NCI-H2227 treated with DMSO at 0.1 percent for 48 hours (cell line): ENCODE results near the gene HSDL2.
"Not testable (repeated sequence)": the region's sequence is repeated elsewhere in the genome, so short reads cannot be mapped to it uniquely, and the experiment has no call there.

Experiments
- DNase-seq: peaks from one replicate; lab custom pipeline; 2025; lab: John Stamatoyannopoulos, UW

HSDL2 gene

DNA sequence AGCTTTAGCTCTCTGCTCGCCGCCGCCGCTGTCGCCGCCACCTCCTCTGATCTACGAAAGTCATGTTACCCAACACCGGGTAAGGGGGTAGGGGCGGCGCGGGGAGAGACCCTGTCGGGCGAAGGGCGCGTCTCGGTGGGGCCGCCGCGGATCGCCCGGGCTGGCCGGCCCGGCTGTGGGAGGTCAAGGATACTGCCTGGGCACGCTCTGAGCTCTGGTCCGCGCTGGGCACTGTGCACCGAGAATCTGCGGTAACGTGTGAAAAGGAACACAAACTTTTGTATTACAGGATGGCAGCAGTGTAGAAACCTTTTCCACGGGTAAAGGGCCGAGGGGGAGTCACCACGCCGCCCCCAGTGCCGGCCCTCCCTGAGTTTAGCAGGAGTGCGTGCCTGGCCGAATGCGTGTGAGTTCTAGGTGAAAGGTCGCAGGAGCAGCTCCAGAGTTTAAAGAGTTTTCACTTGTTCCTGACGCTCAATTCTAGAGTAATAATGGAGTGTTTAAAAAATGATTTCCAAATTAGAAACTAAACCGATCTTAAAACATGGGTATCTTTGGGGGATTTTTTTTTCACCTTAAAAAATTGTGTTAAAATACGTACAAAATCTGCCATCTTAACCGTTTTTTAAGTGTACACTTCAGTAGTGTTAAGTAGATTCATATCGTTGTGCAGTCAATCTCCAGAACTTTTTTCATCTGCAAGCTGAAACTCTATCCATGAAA lies at the start of gene HSDL2:
TSS of gene HSDL2 (plus strand) at position 7 of the 723 bp plus-strand sequence. CDS start at position 63, 56 bp downstream.
- DNase-seq = no peak

DNA sequence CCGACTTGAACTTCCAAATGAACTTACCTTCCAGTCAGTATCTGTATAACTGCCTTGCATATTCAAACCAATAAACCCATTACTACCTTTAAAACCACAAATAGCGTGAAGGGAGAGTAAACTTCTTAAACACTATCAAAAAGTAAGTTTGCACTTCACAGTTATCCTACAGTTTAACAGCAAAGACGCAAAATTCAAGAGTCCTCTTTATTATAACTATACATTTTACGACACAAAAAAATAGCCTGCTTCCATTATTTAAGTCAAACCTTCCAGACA lies 48.3 kb upstream of the HSDL2 start:
- DNase-seq = no peak

DNA sequence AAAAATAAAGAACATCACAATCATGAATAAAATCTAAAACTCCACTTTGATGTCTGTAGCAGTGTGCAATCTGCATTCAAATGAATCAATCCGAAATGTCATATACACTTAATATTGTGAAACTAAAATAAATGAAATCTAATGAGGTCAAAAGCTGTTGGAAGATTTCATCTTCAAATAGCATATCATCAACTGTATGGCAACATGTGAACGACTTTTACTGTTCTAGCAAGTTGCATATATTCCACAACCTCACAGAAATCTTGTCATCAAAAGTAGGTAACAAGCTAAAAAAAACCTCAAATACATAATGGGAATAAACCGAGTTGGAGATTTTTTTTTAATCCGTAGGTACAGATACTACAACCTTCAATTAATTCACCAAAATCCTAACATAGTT lies 47.7 kb upstream of the HSDL2 start:
- DNase-seq = no peak

DNA sequence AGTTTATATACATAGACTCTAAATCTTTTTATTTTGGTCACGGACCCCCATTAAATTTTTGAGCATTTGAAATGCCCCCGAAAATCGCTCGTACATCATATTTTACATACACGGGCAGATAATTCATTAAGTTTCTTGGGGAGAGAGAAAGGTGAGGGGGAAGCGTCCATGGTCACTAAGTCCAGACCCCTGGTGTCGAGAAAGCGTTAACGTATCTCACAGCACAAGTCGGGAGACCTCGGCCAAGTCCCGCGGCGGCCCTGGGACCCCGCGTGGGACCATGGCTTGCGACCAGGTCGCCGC lies 47.3 kb upstream of the HSDL2 start:
- no peak for DNase-seq

DNA sequence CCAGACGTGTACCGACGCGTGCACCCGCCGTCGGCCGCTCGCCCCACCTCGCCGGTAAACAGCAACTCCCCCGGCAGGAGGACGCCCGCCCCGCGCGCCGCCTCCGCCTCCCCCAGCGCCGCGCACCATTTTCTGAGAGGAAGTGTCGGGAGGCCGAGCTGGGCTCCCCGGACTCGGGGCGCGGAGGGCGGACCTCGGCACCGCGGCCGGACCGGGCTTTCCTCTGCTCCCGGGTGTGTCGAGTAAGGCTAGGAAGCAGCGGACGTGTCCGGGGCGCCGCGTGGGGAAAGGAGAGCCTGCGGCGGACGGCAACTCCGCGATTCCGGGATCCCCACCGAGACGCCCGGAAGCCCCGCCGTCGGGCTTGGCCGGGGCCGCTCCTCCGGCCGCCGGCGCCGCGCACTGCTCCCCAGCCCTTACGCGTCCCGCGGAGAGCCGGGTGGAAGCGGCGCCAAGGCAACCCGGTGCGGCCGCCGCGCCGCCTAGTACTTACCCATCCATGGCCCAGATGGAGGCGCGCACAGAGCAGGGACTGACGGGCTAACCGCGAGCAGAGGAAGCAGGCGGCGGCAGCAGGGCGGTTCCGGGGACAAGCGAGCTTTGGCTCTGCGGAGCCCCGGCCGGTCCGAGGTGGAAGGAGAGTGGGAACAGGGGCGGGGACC lies 46.8 kb upstream of the HSDL2 start, which contains the start of gene PTBP3:
TSS of gene PTBP3 (minus strand) at position 643 of the 662 bp plus-strand sequence. CDS start 35,754 bp downstream, outside the sequence.
- DNase-seq = peak; percentile 25

DNA sequence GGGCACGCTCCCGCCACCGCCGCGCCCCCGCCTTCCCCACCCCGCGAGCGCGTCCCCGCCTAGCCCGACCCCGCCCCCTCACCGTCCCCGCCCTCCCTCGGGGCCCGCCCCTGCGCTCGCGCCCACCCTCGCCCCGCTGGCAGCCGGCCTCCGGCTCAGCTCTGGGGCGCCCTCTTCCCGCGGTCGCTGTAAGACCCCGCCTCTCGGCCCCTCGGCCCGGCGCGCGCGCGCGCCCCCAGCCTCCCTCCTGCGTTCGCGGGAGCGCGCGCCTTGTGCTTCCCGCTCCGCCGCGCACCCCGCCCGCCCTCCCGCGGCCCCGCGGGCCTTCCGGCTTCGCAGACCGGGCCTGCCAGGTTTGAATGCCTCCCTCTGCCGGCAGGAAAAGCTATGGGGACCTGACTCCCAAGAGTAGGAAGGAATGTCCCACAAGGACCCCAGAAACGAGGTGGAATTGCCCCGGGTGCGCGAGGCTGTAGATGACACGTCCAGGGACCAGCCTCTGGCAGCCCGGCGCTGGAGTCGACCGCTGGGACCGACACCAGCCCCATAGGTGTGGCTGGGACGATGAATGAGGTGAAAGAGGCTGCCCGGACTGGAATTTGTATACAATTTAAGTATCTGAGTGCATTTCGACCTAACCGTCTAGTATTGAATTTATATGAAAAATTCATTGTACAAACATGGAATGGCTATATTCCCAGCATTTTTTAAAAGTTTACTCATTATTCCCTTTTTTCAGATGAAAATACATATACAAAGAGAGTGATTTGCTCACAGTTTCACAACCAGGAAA lies 46.1 kb upstream of the HSDL2 start:
- DNase-seq = peak; percentile 83

DNA sequence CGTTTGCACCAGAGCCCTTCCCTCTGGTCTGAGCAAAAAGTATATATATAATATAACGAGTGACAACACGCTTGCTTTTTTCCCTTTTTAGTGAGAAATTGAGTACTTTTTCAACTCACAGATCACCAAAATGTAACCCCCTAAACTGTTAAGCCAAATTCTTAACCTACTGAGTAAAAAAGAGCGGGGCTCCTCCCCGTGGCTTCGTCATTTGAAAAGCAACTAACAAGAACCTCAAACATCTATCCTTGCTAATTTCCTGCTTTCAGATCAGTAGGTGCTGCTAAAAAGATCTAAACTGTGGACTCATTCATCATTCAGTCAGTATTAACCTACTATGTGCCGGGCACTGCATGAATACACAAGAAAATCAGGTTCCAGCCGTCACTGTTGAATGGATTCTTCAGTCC lies 45.5 kb upstream of the HSDL2 start:
- DNase-seq = no peak

DNA sequence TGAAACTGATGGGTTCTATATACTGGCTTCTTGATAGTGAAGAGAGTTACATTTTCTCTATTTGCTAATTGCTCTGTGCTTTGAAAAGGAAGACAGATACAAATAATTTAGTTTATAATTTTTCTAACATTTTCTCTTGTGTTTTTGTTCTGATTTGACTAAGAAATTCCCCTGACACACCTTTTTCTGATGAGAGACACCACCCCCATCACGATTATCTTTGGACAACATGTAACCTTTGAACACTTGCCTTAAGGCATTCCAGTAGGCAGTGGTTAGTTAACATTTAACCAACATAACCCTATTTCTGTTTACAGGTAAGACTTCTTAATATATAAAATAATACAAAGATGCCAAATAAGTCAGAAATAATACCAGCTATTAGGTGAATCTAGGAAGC lies 42.4 kb upstream of the HSDL2 start:
- DNase-seq = no peak

DNA sequence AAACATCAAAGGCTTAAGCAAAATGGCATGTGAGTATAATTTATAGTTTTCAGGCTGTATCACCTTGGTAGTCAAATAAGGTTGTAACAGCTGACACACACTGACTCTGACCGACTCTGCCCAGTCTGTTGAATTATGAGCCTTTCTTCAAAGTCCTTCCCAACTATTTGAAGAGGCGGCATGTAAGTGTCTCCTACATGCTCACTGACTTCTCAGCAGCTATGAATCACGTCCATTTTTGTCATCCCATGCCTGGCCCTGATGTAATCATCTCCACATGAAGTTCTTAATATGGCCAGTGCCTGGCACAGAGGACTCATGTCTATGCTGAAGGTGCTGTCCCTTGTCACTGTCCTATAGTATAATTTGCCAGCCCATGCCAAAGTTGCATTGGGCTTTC lies 41.3 kb upstream of the HSDL2 start:
- no peak for DNase-seq

DNA sequence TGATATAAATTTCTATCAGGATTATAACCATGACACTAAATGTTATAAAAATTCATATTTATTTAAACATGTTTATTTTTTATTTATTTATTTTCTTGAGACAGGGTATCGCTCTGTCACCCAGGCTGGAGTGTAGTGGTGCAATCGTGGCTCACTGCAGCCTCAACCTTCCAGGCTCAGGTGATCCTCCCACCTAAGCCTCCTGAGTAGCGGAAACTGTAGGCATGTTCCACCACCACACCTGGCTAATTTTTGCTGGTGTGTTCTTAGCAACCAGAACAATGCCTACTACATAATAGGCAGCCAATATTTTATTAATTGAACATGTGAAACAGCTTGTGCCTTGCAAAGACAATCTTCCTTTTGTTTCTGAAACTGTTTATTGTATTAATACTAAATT lies 40.0 kb upstream of the HSDL2 start:
- DNase-seq = no peak

DNA sequence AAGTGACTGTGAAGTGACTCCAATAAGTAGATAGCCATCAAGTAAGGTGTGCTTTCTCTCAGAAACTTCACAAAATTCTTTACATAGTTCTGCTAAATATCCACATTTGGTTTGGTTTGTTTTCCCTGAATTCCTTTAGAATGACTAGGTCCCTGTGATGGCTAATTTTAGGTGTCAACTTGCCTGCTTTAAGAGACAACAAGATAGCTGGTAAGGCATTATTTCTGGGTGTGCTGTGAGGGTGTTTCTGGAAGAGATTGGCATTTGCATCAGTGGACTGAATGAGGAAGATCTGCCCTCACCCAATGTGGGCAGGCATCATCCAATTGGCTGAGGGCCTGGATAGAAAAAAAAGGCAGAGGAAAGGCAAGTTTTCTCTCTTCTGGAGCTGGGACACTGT lies 38.2 kb upstream of the HSDL2 start:
- no peak for DNase-seq

DNA sequence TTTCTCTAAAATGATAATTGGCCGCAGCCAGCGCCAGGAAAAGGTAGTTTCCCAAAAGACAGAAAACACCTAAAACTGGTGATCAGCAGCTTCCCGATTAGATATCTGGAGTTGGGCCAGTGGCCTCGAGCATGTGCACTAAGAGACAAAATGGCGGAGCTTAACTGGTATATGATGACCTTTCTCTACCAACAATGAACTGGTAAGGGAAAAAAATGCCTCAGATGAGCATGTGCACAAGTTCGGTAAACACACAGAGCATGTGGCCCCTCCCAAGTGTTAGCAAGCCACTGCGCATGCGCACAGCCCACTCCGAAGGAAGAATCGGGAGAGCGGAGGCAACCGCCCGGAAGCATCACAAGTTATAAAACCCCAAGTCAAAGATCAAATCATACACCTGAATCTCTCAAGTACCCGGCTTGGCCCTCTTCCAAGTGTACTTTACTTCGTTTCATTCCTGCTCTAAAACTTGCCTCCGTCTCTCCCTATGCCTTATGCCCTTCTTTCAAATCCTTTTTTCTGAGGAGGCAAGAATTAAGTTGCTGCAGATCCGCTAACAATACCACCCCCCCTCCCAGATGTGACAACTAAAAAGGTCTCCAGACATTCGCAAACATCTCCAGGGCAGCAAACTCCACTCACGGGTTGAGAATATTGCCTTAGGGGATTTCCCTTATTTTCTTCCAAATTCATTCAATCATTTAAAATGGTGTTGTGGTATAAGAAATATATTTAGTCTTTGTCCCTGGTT lies 31.5 kb upstream of the HSDL2 start:
- peak; percentile 88 for DNase-seq

DNA sequence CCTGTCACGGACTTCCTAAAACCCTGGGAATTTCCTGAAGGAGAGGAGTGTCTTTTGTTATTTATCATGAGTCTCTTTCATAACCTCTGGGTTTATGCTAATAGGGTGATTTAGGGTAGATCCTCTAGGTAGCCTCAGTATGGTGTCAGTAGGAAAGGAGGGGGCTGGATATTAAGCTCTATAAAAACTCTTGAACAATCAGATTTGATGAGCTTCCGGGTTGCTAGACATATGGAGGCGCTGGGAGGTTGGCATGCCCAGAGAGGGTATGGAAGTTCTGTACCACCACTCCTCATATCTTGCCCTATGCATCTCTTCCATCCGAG lies 30.9 kb upstream of the HSDL2 start:
- DNase-seq = no peak

DNA sequence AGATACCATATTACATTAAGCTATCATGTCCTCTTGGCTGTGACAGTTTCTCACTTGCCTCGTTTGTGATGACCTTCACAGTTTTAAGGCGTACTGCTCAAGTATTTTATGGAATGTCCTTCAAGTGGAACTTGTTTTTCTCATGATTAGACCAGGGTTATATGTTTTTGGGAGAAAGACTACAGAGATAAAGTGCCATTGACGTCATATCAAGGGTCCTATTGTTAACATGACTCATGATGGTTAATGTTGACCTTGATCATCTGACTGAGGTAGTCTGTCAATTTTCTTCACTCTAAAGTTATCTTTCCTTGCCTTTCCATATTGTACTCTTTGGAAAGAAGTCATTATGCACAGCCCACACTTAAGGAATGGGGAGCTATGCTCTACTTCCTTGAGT lies 28.7 kb upstream of the HSDL2 start:
- DNase-seq = no peak

DNA sequence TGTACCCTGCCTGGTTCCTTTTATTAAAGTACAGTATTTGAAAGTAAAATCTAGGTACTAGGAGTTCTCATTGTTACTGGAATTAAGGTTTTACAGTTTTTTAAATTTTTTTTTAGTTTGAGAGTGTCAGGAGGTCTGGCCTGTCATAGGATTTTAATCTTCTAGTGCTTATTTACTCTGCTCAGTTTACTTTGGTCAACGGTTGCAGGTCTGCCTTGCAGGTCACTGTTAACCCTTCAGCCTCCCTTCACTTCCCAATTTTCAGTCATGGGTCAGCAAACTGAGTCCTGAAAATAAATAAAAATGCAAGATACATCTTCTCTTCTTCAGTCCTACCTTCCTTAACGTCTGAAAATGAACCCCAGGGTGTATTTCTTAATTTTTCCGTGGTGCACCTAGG lies 27.7 kb upstream of the HSDL2 start:
- DNase-seq = no peak

DNA sequence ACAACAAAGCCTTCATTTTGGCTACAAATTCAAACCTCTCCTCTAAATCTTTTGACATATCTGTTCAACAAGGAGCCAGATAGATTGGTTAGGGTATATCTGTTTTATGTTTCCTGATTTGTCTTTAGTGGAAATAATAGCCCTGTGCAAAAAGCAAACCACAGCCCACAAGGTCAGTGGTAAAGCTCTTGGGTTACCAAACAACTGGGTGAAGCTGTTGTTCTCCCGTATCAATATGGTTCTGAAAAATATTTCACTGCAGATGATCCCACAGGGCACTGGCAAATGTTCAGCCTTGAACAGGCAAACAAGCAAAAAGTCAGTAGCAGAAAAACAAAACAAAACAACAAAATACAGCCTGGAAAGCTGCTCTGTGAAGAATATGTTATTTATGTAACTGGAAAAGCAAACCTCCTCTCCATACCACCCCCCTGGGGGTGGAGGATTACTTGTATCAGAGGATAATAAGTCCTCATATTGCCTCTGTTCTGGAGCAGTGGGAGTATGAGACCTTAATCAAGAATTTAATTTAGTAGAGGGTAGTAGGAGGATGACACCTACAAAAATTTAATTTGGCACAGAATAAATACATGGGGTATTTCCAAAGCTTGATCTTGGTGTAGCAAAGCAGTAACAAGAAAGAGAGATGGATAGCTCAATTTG lies 25.7 kb upstream of the HSDL2 start:
- DNase-seq = peak; percentile 36

DNA sequence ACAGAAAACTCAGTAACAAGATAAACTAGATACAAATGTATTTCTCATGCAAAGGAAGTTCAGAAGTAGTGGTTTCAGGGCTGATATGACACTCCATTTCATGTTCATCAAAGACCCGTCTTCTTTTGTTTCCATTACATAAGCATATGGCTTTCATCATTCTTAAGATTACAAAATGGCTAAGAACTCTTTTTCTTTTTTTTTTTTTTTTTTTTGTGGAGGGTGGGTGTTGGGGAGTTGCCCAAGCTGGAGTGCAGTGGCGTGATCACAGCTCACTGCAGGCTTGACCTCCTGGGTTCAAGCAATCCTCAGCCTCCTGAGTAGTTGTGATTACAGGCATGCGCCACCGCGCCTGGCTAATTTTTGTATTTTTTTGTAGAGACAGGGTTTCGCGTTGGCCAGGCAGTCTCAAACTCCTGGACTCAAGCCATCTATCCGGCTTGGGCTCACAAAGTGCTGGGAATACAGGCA lies 24.4 kb upstream of the HSDL2 start:
- peak; percentile 15 for DNase-seq

DNA sequence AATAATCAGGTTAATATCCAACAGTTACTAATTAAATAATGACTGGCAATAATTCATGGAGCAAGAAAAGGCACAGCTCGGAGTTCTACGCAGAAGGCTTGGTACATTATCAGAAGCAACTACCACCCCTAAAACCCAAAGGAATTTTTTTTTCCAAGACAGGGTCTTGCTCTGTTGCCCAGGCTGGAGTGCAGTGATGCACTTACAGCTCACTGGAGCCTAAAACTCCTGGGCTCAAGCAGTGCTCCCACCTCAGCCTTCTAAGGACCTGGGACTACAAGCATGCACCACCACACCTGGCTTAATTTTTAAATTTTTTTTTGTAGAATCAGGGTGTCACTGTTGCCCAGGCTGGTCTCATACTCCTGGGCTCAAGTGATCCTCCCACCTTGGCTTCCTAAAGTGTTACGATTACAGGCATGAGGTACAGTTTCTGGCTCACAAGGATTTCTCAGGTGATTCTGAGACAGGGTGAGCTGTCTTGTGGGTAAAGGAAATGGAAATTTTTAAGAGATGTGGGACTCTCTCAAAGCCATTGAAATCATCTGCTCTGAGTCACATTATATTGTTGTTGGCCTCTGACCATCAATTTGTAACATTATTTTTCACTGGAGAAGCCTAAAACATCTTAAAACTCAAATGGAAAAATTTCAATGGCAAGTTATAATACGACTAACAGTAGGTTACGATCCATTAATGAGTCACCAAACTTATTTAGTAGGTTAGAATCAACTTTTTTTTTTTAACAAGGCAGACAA lies 19.7 kb upstream of the HSDL2 start:
- no peak for DNase-seq

DNA sequence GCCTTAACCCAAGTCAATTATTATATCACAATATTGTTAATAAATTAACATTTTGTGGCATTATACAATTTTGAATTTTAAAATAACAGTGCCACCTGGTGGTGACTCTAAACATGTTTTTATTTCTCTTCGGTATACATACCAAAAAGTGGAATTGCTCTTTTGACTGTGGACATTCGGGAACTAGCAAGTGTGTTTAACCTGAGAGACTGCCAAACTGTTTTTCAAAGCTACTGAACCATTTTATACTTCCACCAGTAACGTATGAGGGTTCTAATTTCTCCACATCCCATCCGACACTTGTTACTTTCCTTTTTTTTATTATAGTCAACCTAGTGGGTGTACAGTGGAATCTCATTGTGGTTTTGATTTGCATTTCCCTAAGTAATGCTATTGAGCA lies 18.3 kb upstream of the HSDL2 start:
- DNase-seq = peak; percentile 21

DNA sequence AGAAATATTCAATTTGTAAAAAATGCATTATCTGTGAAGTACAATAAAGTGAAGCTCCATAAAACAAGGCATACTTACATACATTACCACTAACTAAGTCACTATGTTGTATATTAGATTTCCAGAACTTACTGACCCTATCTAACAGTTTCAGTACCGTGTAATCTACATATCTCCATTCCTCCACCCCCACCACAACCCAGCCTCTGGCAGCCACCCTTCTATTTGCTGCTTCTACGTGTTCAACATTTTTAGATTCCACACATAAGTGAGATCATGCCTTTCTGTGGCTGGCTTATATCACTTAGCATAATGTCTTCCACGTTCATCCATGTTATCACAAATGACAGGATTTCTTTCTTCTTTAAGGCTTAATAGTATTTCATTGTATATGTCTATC lies 15.1 kb upstream of the HSDL2 start:
- no peak for DNase-seq

DNA sequence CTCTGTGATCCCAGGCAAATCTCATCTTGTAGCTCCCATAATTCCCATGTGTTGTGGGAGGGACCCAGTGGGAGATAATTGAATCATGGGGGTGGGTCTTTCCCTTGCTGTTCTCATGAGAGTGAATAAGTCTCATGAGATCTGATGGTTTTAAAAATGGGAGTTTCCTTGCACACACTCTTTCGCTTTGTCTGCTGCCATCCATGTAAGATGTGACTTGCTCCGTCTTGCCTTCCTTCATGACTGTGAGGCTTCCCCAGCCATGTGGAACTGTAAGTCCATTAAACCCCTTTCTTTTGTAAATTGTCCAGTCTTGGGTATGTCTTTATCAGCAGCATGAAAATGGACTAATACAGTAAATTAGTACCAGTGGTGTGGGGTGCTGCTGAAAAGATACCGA lies 14.7 kb upstream of the HSDL2 start:
- DNase-seq = not testable (repeated sequence)
